Measurements from ENCODE around the gene CAMK1.

DNA sequence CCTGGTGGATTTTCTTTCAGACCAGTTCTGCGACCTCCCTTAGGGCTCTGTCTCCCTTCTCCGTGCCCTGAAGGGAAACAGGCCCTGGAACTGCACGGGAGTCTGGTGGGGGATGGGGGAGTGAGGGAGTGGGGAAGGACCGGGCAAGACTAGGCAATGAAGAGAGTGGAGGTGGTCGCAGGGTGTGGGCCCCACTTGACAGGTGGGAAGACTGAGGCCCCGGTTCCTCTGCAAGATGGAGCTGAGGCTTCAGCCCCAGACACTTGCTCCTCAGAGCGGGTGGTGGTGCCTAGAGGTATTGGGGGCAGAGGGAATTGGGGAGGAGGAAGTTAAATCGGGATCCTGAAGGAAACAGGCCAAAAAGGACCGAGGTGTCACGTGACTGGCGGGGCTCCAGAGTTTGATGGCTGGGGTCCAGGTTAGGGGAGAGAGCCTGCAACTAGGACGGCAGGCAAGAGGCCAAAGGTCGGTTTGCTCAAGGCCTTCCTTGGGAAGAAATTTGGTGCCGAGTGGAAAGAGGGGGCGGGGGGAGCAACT is 597 bp upstream of the CAMK1 start:
- TF ChIP-seq, protein P1, sequence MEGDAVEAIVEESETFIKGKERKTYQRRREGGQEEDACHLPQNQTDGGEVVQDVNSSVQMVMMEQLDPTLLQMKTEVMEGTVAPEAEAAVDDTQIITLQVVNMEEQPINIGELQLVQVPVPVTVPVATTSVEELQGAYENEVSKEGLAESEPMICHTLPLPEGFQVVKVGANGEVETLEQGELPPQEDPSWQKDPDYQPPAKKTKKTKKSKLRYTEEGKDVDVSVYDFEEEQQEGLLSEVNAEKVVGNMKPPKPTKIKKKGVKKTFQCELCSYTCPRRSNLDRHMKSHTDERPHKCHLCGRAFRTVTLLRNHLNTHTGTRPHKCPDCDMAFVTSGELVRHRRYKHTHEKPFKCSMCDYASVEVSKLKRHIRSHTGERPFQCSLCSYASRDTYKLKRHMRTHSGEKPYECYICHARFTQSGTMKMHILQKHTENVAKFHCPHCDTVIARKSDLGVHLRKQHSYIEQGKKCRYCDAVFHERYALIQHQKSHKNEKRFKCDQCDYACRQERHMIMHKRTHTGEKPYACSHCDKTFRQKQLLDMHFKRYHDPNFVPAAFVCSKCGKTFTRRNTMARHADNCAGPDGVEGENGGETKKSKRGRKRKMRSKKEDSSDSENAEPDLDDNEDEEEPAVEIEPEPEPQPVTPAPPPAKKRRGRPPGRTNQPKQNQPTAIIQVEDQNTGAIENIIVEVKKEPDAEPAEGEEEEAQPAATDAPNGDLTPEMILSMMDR (optimal IDR thresholded peaks at IDR 0.05 in 1 of 3, IDR thresholded peaks at IDR 0.05 in 1 of 3, conservative IDR thresholded peaks at IDR 0.05 in 1 of 3; ENCODE audit: extremely low read depth in 1 of 3, insufficient read depth in 2 of 3, low read length in 3 of 3), result no peak
- TF ChIP-seq EZH2 (IDR thresholded peaks at IDR 0.05; ENCODE audit: low read length), result no peak
